K562 (cell line): ENCODE measurements around the gene MAGEL2.

ENCODE experiments used
- ATF1 ChIP-seq, 2 experiments: fragments of 450-650 bp in 1 of 2; IDR thresholded peaks; 2 replicates each; pipeline ENCODE4 v1.6.1; 2016; ENCODE audit warnings: missing compliant biosample characterization in 1 of 2, missing genetic modification characterization in 1 of 2
- BMI1 ChIP-seq: fragments of 150-350 bp; IDR thresholded peaks from 2 replicates; pipeline ENCODE4 v1.6.1; 2014; ENCODE audit warnings: low read length
- CAMTA2 ChIP-seq: fragments of 250-450 bp; sonication (Bioruptor Pico); conservative IDR thresholded peaks from 2 replicates; pipeline ENCODE4 v1.5.1; 2022
- CXXC5 ChIP-seq: fragments of 250-450 bp; sonication (Bioruptor Pico); IDR thresholded peaks from 2 replicates; pipeline ENCODE4 v1.8.0; 2022; ENCODE audit warnings: inconsistent platforms, mild to moderate bottlenecking, moderate library complexity
- L3MBTL2 ChIP-seq: fragments of 450-650 bp; IDR thresholded peaks from 2 replicates; pipeline ENCODE4 v1.6.1; 2016; ENCODE audit warnings: mild to moderate bottlenecking, moderate library complexity
- RFX1 ChIP-seq: fragments of 450-650 bp; IDR thresholded peaks from 2 replicates; pipeline ENCODE4 v1.6.1; 2016; ENCODE audit warnings: mild to moderate bottlenecking, moderate library complexity
- TF ChIP-seq, protein P1 (sequence below), 3 experiments: fragments of 200-800 bp in 1 of 3; fragments of 250-450 bp in 1 of 3; fragments of 450-650 bp in 1 of 3; sonication (Bioruptor Pico) in 1 of 3; sonication (Bioruptor generic) in 1 of 3; formaldehyde crosslinking in 1 of 3; IDR thresholded peaks; 2 replicates each; pipeline versions ENCODE4 v1.6.1 to v1.8.0; 2016 to 2022; ENCODE audit warnings: mild to moderate bottlenecking in 2 of 3, missing genetic modification characterization in 2 of 3, missing compliant biosample characterization in 1 of 3, moderate library complexity in 1 of 3

DNA sequence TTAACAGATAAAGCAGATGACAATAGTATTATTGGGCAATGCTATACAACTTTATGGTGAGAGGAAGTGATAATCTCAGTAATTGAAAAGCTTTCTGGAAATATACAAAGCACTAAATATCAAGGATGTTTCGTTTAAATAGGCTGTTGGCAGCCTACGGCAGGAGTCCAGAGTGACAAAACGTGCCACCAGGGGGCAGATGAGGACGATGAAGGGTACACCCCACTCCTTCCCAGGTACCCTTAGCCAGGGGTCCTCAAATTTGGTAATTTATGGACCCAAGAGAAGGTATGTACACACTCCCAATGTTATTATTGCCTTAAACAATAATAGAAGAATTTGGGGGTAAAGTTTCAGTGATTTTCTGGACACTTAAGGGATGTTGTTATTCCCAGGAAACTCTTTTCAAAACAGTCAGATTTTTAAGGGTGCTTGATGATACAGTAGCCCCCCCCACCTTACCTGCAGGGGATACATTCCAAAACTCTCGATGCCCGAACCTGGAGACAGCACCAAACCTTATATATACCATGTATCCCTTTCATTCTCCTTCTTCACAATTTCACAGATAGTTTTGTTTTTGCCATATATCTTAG, 1.4 kb upstream of the MAGEL2 start:
- TF ChIP-seq CXXC5 (CRISPR knock-in tag) = no peak
- no peak for TF ChIP-seq RFX1
- no peak for TF ChIP-seq L3MBTL2
- TF ChIP-seq, protein P1, sequence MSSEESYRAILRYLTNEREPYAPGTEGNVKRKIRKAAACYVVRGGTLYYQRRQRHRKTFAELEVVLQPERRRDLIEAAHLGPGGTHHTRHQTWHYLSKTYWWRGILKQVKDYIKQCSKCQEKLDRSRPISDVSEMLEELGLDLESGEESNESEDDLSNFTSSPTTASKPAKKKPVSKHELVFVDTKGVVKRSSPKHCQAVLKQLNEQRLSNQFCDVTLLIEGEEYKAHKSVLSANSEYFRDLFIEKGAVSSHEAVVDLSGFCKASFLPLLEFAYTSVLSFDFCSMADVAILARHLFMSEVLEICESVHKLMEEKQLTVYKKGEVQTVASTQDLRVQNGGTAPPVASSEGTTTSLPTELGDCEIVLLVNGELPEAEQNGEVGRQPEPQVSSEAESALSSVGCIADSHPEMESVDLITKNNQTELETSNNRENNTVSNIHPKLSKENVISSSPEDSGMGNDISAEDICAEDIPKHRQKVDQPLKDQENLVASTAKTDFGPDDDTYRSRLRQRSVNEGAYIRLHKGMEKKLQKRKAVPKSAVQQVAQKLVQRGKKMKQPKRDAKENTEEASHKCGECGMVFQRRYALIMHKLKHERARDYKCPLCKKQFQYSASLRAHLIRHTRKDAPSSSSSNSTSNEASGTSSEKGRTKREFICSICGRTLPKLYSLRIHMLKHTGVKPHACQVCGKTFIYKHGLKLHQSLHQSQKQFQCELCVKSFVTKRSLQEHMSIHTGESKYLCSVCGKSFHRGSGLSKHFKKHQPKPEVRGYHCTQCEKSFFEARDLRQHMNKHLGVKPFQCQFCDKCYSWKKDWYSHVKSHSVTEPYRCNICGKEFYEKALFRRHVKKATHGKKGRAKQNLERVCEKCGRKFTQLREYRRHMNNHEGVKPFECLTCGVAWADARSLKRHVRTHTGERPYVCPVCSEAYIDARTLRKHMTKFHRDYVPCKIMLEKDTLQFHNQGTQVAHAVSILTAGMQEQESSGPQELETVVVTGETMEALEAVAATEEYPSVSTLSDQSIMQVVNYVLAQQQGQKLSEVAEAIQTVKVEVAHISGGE (CRISPR knock-in tag; IDR thresholded peaks at IDR 0.05) = no peak
- no peak for TF ChIP-seq BMI1
- no peak for TF ChIP-seq CAMTA2 (CRISPR knock-in tag)
- TF ChIP-seq ATF1 (CRISPR knock-in tag; IDR thresholded peaks at IDR 0.05) = no peak
- no peak for TF ChIP-seq ATF1 (tag; IDR thresholded peaks at IDR 0.05)
